PC-9 (cell line): ENCODE measurements around the gene EYA2. TPM values are rescaled to one million over a fixed set of nuclear protein-coding genes. Genes with fewer than 3 reads are reported as not detected.
A peak's percentile ranks its signal among the peaks of the same experiment; 100 is the strongest.

ENCODE experiments used
- BruUV-seq: library from RNA; stranded (reverse); fragments of 400-500 nt; replicated peaks from 2 replicates; lab custom pipeline; 2021; lab: Mats Ljungman, UMichigan
- CTCF ChIA-PET: fragments of 300-600 bp; sonication (Branson Sonifier 250); formaldehyde crosslinking; loops from one replicate; lab custom pipeline; 2022; ENCODE audit warnings: antibody characterized with exemption; lab: Charles Lee
- POLR2A ChIA-PET: fragments of 300-600 bp; sonication (Branson Sonifier 250); formaldehyde crosslinking; loops from one replicate; lab custom pipeline; 2022; ENCODE audit warnings: antibody characterized with exemption; ENCODE audit not compliant: unreplicated experiment; lab: Charles Lee
- DNase-seq, 2 experiments: peaks; one replicate each; pipeline versions ENCODE4 v3.0.0 to v3.0.0-alpha.2; 2015 to 2022; ENCODE audit warnings: mixed read lengths in 1 of 2
- H2AFZ ChIP-seq: fragments of 200-600 bp; sonication (generic); 2 replicates; pipeline ENCODE4 v1.8.1; 2017; ENCODE audit warnings: antibody characterized with exemption
- H3F3A ChIP-seq: fragments of 200-600 bp; sonication (generic); 2 replicates; pipeline ENCODE4 v1.8.1; 2017; ENCODE audit warnings: antibody characterized with exemption, mild to moderate bottlenecking, low read depth; ENCODE audit not compliant: insufficient read depth
- H3K27ac ChIP-seq: fragments of 200-600 bp; sonication (generic); 2 replicates; pipeline ENCODE4 v1.6.1; 2016; ENCODE audit warnings: mixed run types
- H3K27me3 ChIP-seq: fragments of 200-600 bp; sonication (generic); 2 replicates; pipeline ENCODE4 v1.6.1; 2016; ENCODE audit warnings: low read depth, mixed run types; ENCODE audit not compliant: insufficient read depth
- H3K36me3 ChIP-seq: fragments of 200-600 bp; sonication (generic); 2 replicates; pipeline ENCODE4 v1.6.1; 2016; ENCODE audit warnings: low read depth, mixed run types
- H3K4me1 ChIP-seq: fragments of 200-600 bp; sonication (generic); replicated peaks from 2 replicates; pipeline ENCODE4 v1.6.1; 2016; ENCODE audit warnings: mixed run types; ENCODE audit not compliant: insufficient read depth
- H3K4me2 ChIP-seq: fragments of 200-600 bp; sonication (generic); 2 replicates; pipeline ENCODE4 v1.6.1; 2017; ENCODE audit warnings: mixed run types
- H3K4me3 ChIP-seq: fragments of 200-600 bp; sonication (generic); 2 replicates; pipeline ENCODE4 v1.6.1; 2016; ENCODE audit warnings: mixed run types
- H3K79me2 ChIP-seq: fragments of 200-600 bp; sonication (generic); 2 replicates; pipeline ENCODE4 v1.6.1; 2017; ENCODE audit warnings: low read depth, mixed run types
- H3K9me2 ChIP-seq: fragments of 200-600 bp; sonication (generic); 2 replicates; pipeline ENCODE4 v1.8.1; 2017; ENCODE audit warnings: mild to moderate bottlenecking; ENCODE audit not compliant: insufficient read depth
- H3K9me3 ChIP-seq: fragments of 200-600 bp; sonication (generic); 2 replicates; pipeline ENCODE4 v1.8.1; 2016; ENCODE audit warnings: low read depth; ENCODE audit not compliant: insufficient read depth
- H4K20me1 ChIP-seq: fragments of 200-600 bp; sonication (generic); 2 replicates; pipeline ENCODE4 v1.8.1; 2017; ENCODE audit not compliant: insufficient read depth
- CTCF ChIP-seq: fragments of 200-600 bp; sonication (generic); conservative IDR thresholded peaks from 2 replicates; pipeline ENCODE4 v1.6.1; 2017; ENCODE audit warnings: mixed run types, antibody characterized with exemption, mild to moderate bottlenecking, moderate library complexity
- EZH2 ChIP-seq: fragments of 200-600 bp; sonication (generic); IDR thresholded peaks from 2 replicates; pipeline ENCODE4 v1.8.0; 2017; ENCODE audit warnings: antibody characterized with exemption, low read depth
- intact Hi-C: fragments of 100-400 bp; cut with micrococcal nuclease; formaldehyde crosslinking; loops from one replicate; pipeline ENCODE4 v1.10.0; 2022; ENCODE audit not compliant: unreplicated experiment
- total RNA-seq: library from RNA; stranded (reverse); gene quantifications from 2 replicates; pipeline ENCODE4 v1.2.3, GENCODE V29; 2021

Gene EYA2
- total RNA-seq, 1 experiment from 2014 or later, result not detected

GRCh38 chr20:47097691-47098622 lies 203.3 kb downstream of the EYA2 start:
- H3F3A ChIP-seq, result no peaks in the 10 kb centered on the region
- CTCF ChIA-PET, result no interaction called here
- H4K20me1 ChIP-seq, result no peaks in the 10 kb centered on the region
- TF ChIP-seq EZH2 (no peak), CTCF (no peak)
- no peak overlapping the region for H3K27ac ChIP-seq
- H3K4me1 ChIP-seq, result 0 out of 2 replicates have a peak, but pooled peaks cover 8% of the 10 kb centered on the region
- POLR2A ChIA-PET, result no interaction called here
- H3K79me2 ChIP-seq, result no peaks in the 10 kb centered on the region
- peaks cover 19% of the 10 kb centered on the region; the same call in 1 of the 2 replicates for H3K27me3 ChIP-seq
- intact Hi-C loops, result no loop called here
- H3K36me3 ChIP-seq, result no peaks in the 10 kb centered on the region
- H2AFZ ChIP-seq, result no peak overlapping the region
- no peak for DNase-seq
- H3K9me3 ChIP-seq, result peaks cover 11% of the 10 kb centered on the region; the same call in 1 of the 2 replicates
- no peak overlapping the region for H3K4me3 ChIP-seq
- H3K4me2 ChIP-seq, result no peak overlapping the region
- no peaks in the 10 kb centered on the region for H3K9me2 ChIP-seq
- BruUV-seq, result no TSS peak

GRCh38 chr20:47099093-47099492 lies 204.4 kb downstream of the EYA2 start:
- no peaks in the 10 kb centered on the region for H4K20me1 ChIP-seq
- H3F3A ChIP-seq, result no peaks in the 10 kb centered on the region
- no peaks in the 10 kb centered on the region for H3K36me3 ChIP-seq
- H3K9me3 ChIP-seq, result peaks cover 15% of the 10 kb centered on the region; the same call in 1 of the 2 replicates
- no peak overlapping the region for H3K4me2 ChIP-seq
- CTCF ChIA-PET, result no interaction called here
- H3K4me3 ChIP-seq, result no peak overlapping the region
- intact Hi-C loops, result no loop called here
- no peaks in the 10 kb centered on the region for H3K79me2 ChIP-seq
- no peak overlapping the region for H2AFZ ChIP-seq
- no peak overlapping the region for H3K27ac ChIP-seq
- POLR2A ChIA-PET, result no interaction called here
- peaks cover 19% of the 10 kb centered on the region; the same call in 1 of the 2 replicates for H3K27me3 ChIP-seq
- 0 out of 2 replicates have a peak, but pooled peaks cover 8% of the 10 kb centered on the region for H3K4me1 ChIP-seq
- DNase-seq, result no peak
- no peaks in the 10 kb centered on the region for H3K9me2 ChIP-seq
- no peak for TF ChIP-seq EZH2
- TF ChIP-seq CTCF, result no peak
- no TSS peak for BruUV-seq

GRCh38 chr20:47099825-47100441 lies 205.3 kb downstream of the EYA2 start:
- H3K9me2 ChIP-seq, result no peaks in the 10 kb centered on the region
- no peaks in the 10 kb centered on the region for H3K79me2 ChIP-seq
- H3K27me3 ChIP-seq, result peaks cover 19% of the 10 kb centered on the region; the same call in 1 of the 2 replicates
- no peak overlapping the region for H2AFZ ChIP-seq
- H3K36me3 ChIP-seq, result no peaks in the 10 kb centered on the region
- intact Hi-C loops, result no loop called here
- TF ChIP-seq EZH2 (no peak), CTCF (no peak)
- H3F3A ChIP-seq, result no peaks in the 10 kb centered on the region
- POLR2A ChIA-PET, result interaction anchor here (0.6 kb wide), 2 partner anchors 60 to 853 kb away, joined by 5 read pairs; no protein-coding TSS in a partner anchor
- DNase-seq, result peak in 1 of 2 experiments; percentile 49
- H3K4me2 ChIP-seq, result no peak overlapping the region
- peaks cover 15% of the 10 kb centered on the region; the same call in 1 of the 2 replicates for H3K9me3 ChIP-seq
- no peak overlapping the region for H3K27ac ChIP-seq
- H4K20me1 ChIP-seq, result no peaks in the 10 kb centered on the region
- H3K4me3 ChIP-seq, result no peak overlapping the region
- H3K4me1 ChIP-seq, result 0 out of 2 replicates have a peak, but pooled peaks cover 8% of the 10 kb centered on the region
- no TSS peak for BruUV-seq
- CTCF ChIA-PET, result no interaction called here
